Ectodermal cell (in vitro differentiated cells): ENCODE measurements around the gene COX6A2.

ENCODE experiments used
- H3K27ac ChIP-seq: 2 replicates; pipeline ENCODE4 v1.7.0; 2013; ENCODE audit warnings: mild to moderate bottlenecking, low read depth, low read length; ENCODE audit not compliant: insufficient read depth, poor library complexity, severe bottlenecking
- H3K27me3 ChIP-seq: 2 replicates; pipeline ENCODE4 v1.7.0; 2013; ENCODE audit warnings: mild to moderate bottlenecking, low read length; ENCODE audit not compliant: insufficient read depth, control insufficient read depth, poor library complexity, severe bottlenecking
- H3K36me3 ChIP-seq: one replicate; pipeline ENCODE4 v1.7.0; 2013; ENCODE audit warnings: low read length; ENCODE audit not compliant: control insufficient read depth, insufficient read depth
- H3K4me1 ChIP-seq: one replicate; pipeline ENCODE4 v1.7.0; 2013; ENCODE audit warnings: low read length; ENCODE audit not compliant: control insufficient read depth, insufficient read depth
- H3K4me3 ChIP-seq: 2 replicates; pipeline ENCODE4 v1.7.0; 2013; ENCODE audit warnings: low read depth, low read length, control low read depth; ENCODE audit not compliant: insufficient read depth
- H3K9me3 ChIP-seq: 2 replicates; pipeline ENCODE4 v1.7.0; 2013; ENCODE audit warnings: mild to moderate bottlenecking, low read length, moderate library complexity; ENCODE audit not compliant: control insufficient read depth
- WGBS, 2 experiments: methylation state at CpG; one replicate each; pipeline ENCODE4 v1.1.7; 2013; ENCODE audit warnings: missing lambda C conversion rate in 2 of 2; 5-methylcytosine and 5-hydroxymethylcytosine counted together

The COX6A2 gene

GRCh38 chr16:31471875-31472708 lies 43.9 kb upstream of the COX6A2 start, which contains the start of gene TGFB1I1:
Gene TGFB1I1, plus strand, starts transcription at chr16:31472152. Its CDS starts 37 bp downstream, at chr16:31472189.
- Histone ChIP-seq H3K4me1 (peaks cover 5% of the 10 kb centered on the region), H3K27me3 (peaks cover 59% of the 10 kb centered on the region), H3K27ac (no peak within 1 kb of the TSS), H3K36me3 (no peaks in the 10 kb centered on the region), H3K9me3 (no peaks in the 10 kb centered on the region), H3K4me3 (peak within 1 kb of the TSS; percentile 45)
- 1% methylated on average over 58 to 62 of the region's 63 CpGs for WGBS, 2 experiments

- Histone ChIP-seq H3K36me3 (no peaks in the 10 kb centered on the region), H3K27me3 (peaks cover 51% of the 10 kb centered on the region), H3K27ac (no peak overlapping the region), H3K4me3 (peak overlapping the region; percentile 45), H3K9me3 (no peaks in the 10 kb centered on the region), H3K4me1 (peaks cover 5% of the 10 kb centered on the region)
- WGBS, 2 experiments, result 54 to 58% methylated on average over 15 of the region's 15 CpGs
These were observed 43.2 kb upstream of the COX6A2 start for GRCh38 chr16:31471241-31471874.

- Histone ChIP-seq H3K9me3 (no peaks in the 10 kb centered on the region), H3K4me1 (peaks cover 5% of the 10 kb centered on the region), H3K4me3 (no peak overlapping the region), H3K27ac (no peak overlapping the region), H3K36me3 (no peaks in the 10 kb centered on the region), H3K27me3 (peaks cover 44% of the 10 kb centered on the region)
- 84 to 90% methylated on average over 3 of the region's 3 CpGs for WGBS, 2 experiments
These were observed 42.5 kb upstream of the COX6A2 start for GRCh38 chr16:31470615-31471014.

- 92 to 93% methylated on average over 4 to 5 of the region's 5 CpGs for WGBS, 2 experiments
- peaks cover 5% of the 10 kb centered on the region for H3K4me1 ChIP-seq
- peaks cover 22% of the 10 kb centered on the region for H3K27me3 ChIP-seq
- no peak overlapping the region for H3K4me3 ChIP-seq
- H3K36me3 ChIP-seq, result no peaks in the 10 kb centered on the region
- H3K27ac ChIP-seq, result no peak overlapping the region
- H3K9me3 ChIP-seq, result no peaks in the 10 kb centered on the region
These were observed 39.7 kb upstream of the COX6A2 start for GRCh38 chr16:31467858-31468257.

GRCh38 chr16:31467151-31467773 lies 39.1 kb upstream of the COX6A2 start:
- Histone ChIP-seq H3K4me3 (no peak overlapping the region), H3K27ac (no peak overlapping the region), H3K36me3 (no peaks in the 10 kb centered on the region), H3K9me3 (no peaks in the 10 kb centered on the region), H3K4me1 (peaks cover 5% of the 10 kb centered on the region), H3K27me3 (peaks cover 16% of the 10 kb centered on the region)
- WGBS, 2 experiments, result 81 to 85% methylated on average over 3 of the region's 5 CpGs

- Histone ChIP-seq H3K4me1 (peaks cover under 1% of the 10 kb centered on the region), H3K27ac (no peak overlapping the region), H3K36me3 (no peaks in the 10 kb centered on the region), H3K4me3 (no peak overlapping the region), H3K27me3 (peaks cover 8% of the 10 kb centered on the region), H3K9me3 (no peaks in the 10 kb centered on the region)
- 94 to 96% methylated on average over 18 of the region's 18 CpGs for WGBS, 2 experiments
These were observed 38.3 kb upstream of the COX6A2 start for GRCh38 chr16:31466381-31466841.

GRCh38 chr16:31465788-31466370 lies 37.7 kb upstream of the COX6A2 start:
- Histone ChIP-seq H3K4me1 (no peaks in the 10 kb centered on the region), H3K9me3 (no peaks in the 10 kb centered on the region), H3K27ac (no peak overlapping the region), H3K36me3 (no peaks in the 10 kb centered on the region), H3K27me3 (peaks cover 3% of the 10 kb centered on the region), H3K4me3 (no peak overlapping the region)
- 94 to 95% methylated on average over 20 of the region's 20 CpGs for WGBS, 2 experiments

GRCh38 chr16:31464781-31465260 lies 36.7 kb upstream of the COX6A2 start:
- 93% methylated on average over 17 of the region's 17 CpGs for WGBS, 2 experiments
- Histone ChIP-seq H3K4me1 (no peaks in the 10 kb centered on the region), H3K27me3 (no peaks in the 10 kb centered on the region), H3K9me3 (no peaks in the 10 kb centered on the region), H3K4me3 (no peak overlapping the region), H3K27ac (no peak overlapping the region), H3K36me3 (no peaks in the 10 kb centered on the region)

- Histone ChIP-seq H3K4me1 (no peaks in the 10 kb centered on the region), H3K27me3 (no peaks in the 10 kb centered on the region), H3K4me3 (no peak overlapping the region), H3K36me3 (no peaks in the 10 kb centered on the region), H3K9me3 (no peaks in the 10 kb centered on the region), H3K27ac (no peak overlapping the region)
- WGBS, 2 experiments, result 94 to 95% methylated on average over 36 of the region's 36 CpGs
These were observed 36.2 kb upstream of the COX6A2 start for GRCh38 chr16:31464348-31464769.
